Adrenal gland (tissue), 12 donors: ENCODE measurements around the gene ABLIM1. TPM values are rescaled to one million over a fixed set of nuclear protein-coding genes. Genes with fewer than 3 reads are reported as not detected.

Experiments
- DNase-seq, 7 donors: peaks; one replicate each; pipeline ENCODE4 v3.0.0-alpha.2; 2019 to 2020
- H3K27ac ChIP-seq, 5 donors: fragments of 200-600 bp; sonication (generic) in 4 of 5; 1 replicate in 3 of 5; 2 replicates in 2 of 5; pipeline versions ENCODE4 v1.5.1 to v1.8.0; 2016 to 2020; ENCODE audit warnings: mild to moderate bottlenecking in 1 of 5
- H3K27me3 ChIP-seq: fragments of 200-600 bp; 2 replicates; pipeline ENCODE4 v1.8.0; 2021
- H3K36me3 ChIP-seq, 2 donors: fragments of 200-600 bp; replicated peaks in 1 of 2; 1 replicate in 1 of 2; 2 replicates in 1 of 2; pipeline versions ENCODE4 v1.5.1 to v1.8.0; 2018 to 2022
- H3K4me1 ChIP-seq, 2 donors: fragments of 200-600 bp; replicated peaks in 1 of 2; 1 replicate in 1 of 2; 2 replicates in 1 of 2; pipeline versions ENCODE4 v1.5.1 to v1.8.0; 2018 to 2021
- H3K4me3 ChIP-seq, 4 donors: fragments of 200-600 bp; sonication (generic) in 3 of 4; one replicate each; pipeline ENCODE4 v1.5.1; 2016 to 2018
- H3K9me3 ChIP-seq, 3 donors: fragments of 200-600 bp; sonication (generic) in 1 of 3; replicated peaks in 1 of 3; 1 replicate in 2 of 3; 2 replicates in 1 of 3; pipeline versions ENCODE4 v1.5.1 to v1.8.0; 2016 to 2021
- CTCF ChIP-seq, 6 experiments: fragments of 450-650 bp in 4 of 6; fragments of 200-600 bp in 2 of 6; sonication (generic) in 1 of 6; IDR thresholded peaks; 1 replicate in 5 of 6; 2 replicates in 1 of 6; pipeline versions ENCODE4 v1.5.1 to v1.8.0; 2016 to 2021; ENCODE audit warnings: antibody characterized with exemption in 6 of 6, mild to moderate bottlenecking in 2 of 6, moderate library complexity in 1 of 6
- POLR2A ChIP-seq, 2 donors: fragments of 450-650 bp; IDR thresholded peaks; one replicate each; pipeline ENCODE4 v1.6.1; 2017; ENCODE audit warnings: antibody characterized with exemption in 2 of 2, mild to moderate bottlenecking in 2 of 2, moderate library complexity in 1 of 2
- WGBS, 4 donors: extraction: QIAGEN DNeasy Blood & Tissue Kit in 2 of 4; methylation state at CpG; one replicate each; pipeline versions ENCODE4 v1.1.5 to v1.1.7; 2013 to 2017; 5-methylcytosine and 5-hydroxymethylcytosine counted together
- intact Hi-C, 2 donors: fragments of 100-400 bp; cut with DNase I; formaldehyde crosslinking; loops; one replicate each; pipeline versions ENCODE4 v1.14.1 to v1.15.0; 2022 to 2023
- polyA plus RNA-seq, 3 donors: library from polyadenylated mRNA; stranded (reverse); fragments of 200-250 nt in 2 of 3; fragments of 350-450 nt in 1 of 3; fragmentation: Illumina TruSeq in 1 of 3; extraction: RNeasy Lipid Tissue Mini Kit (QIAGEN cat#74804) in 1 of 3; gene quantifications; one replicate each; pipeline ENCODE4 v1.2.3, GENCODE V29; 2013 to 2014
- total RNA-seq, 9 donors: library from RNA; depleted of rRNA in 4 of 9; stranded (reverse); fragments of >200 nt in 4 of 9; fragments of 120-200 nt in 1 of 9; fragmentation: NEBNext Ultra II Directional in 1 of 9; extraction: Animal tissue kit (Norgen Biotek cat#: 25700) in 1 of 9; gene quantifications; one replicate each; pipeline versions ENCODE4 v1.1.0 to v1.2.4, GENCODE V29; 2013 to 2023
- donor health status: healthy with polysubstance abuse.
- donor health status: Bipolar disorder and iron deficiency.
- donor health status: DM: yes; HTN: yes; CAD: no.
- donor health status: DM: no; HTN: no; CAD: no.
- donor health status: DM: no; HTN: no; CAD: no.
- donor health status: DM: yes; HTN: yes; CAD: no.

Gene ABLIM1
- total and polyA plus RNA-seq, 12 donors: 7.9 to 430 (median 185) TPM

- H3K4me1 ChIP-seq: peaks cover 19 to 40% of the 10 kb centered on the region in 2 donors
- H3K27me3 ChIP-seq: no peaks in the 10 kb centered on the region
- H3K27ac ChIP-seq: peak overlapping the region in 2 of 5 donors; percentile 1 to 30
- H3K9me3 ChIP-seq: no peaks in the 10 kb centered on the region
- WGBS, 4 donors: 38 to 59% (median 53%) methylated on average over 3 of the region's 3 CpGs
- no peak for TF ChIP-seq POLR2A (IDR thresholded peaks at IDR 0.05)
- TF ChIP-seq CTCF (IDR thresholded peaks at IDR 0.05): no peak
- H3K4me3 ChIP-seq: no peak overlapping the region
- peak in 5 of 7 donors; percentile 48 to 59 (median 53) for DNase-seq
- intact Hi-C loops: no loop called here
- no peaks in the 10 kb centered on the region for H3K36me3 ChIP-seq
These were observed 39.4 kb downstream of the ABLIM1 start for GRCh38 chr10:114618722-114619121.

GRCh38 chr10:114616516-114616915 lies 41.6 kb downstream of the ABLIM1 start:
- no peak for DNase-seq
- TF ChIP-seq CTCF (IDR thresholded peaks at IDR 0.05) (no peak), POLR2A (IDR thresholded peaks at IDR 0.05) (no peak)
- no peaks in the 10 kb centered on the region for H3K27me3 ChIP-seq
- H3K36me3 ChIP-seq: no peaks in the 10 kb centered on the region
- intact Hi-C loops: no loop called here
- no peak overlapping the region for H3K4me3 ChIP-seq
- peaks cover 23 to 40% of the 10 kb centered on the region in 2 donors for H3K4me1 ChIP-seq
- H3K9me3 ChIP-seq: no peaks in the 10 kb centered on the region
- 88 to 96% (median 96%) methylated on average over 3 to 4 of the region's 4 CpGs for WGBS, 4 donors
- H3K27ac ChIP-seq: peak overlapping the region in 1 of 5 donors; percentile 1

- no peak for DNase-seq
- H3K9me3 ChIP-seq: no peaks in the 10 kb centered on the region
- H3K27ac ChIP-seq: peak overlapping the region in 2 of 5 donors; percentile 1 to 30
- H3K36me3 ChIP-seq: no peaks in the 10 kb centered on the region
- intact Hi-C loops: no loop called here
- TF ChIP-seq CTCF (IDR thresholded peaks at IDR 0.05): no peak
- TF ChIP-seq POLR2A (IDR thresholded peaks at IDR 0.05): no peak
- WGBS, 4 donors: 88 to 100% (median 96%) methylated on average over 1 of the region's 1 CpG
- peaks cover 26 to 44% of the 10 kb centered on the region in 2 donors for H3K4me1 ChIP-seq
- no peak overlapping the region for H3K4me3 ChIP-seq
- no peaks in the 10 kb centered on the region for H3K27me3 ChIP-seq
These were observed 42.0 kb downstream of the ABLIM1 start for GRCh38 chr10:114616103-114616502.

- H3K4me1 ChIP-seq: peaks cover 27 to 44% of the 10 kb centered on the region in 2 donors
- 41 to 67% (median 50%) methylated on average over 1 of the region's 1 CpG for WGBS, 4 donors
- no peaks in the 10 kb centered on the region for H3K9me3 ChIP-seq
- peak overlapping the region in 2 of 5 donors; percentile 1 to 30 for H3K27ac ChIP-seq
- intact Hi-C loops: no loop called here
- TF ChIP-seq CTCF (IDR thresholded peaks at IDR 0.05) (no peak), POLR2A (IDR thresholded peaks at IDR 0.05) (no peak)
- H3K4me3 ChIP-seq: no peak overlapping the region
- no peak for DNase-seq
- H3K36me3 ChIP-seq: no peaks in the 10 kb centered on the region
- H3K27me3 ChIP-seq: no peaks in the 10 kb centered on the region
These were observed 42.5 kb downstream of the ABLIM1 start for GRCh38 chr10:114615600-114616007.
